Epithelial cell of esophagus (primary cell): Measurements from ENCODE around the gene WDR82.

ENCODE experiments used
- DNase-seq: peaks from one replicate; pipeline ENCODE4 v3.0.0; 2010; ENCODE audit warnings: low read depth
- H3K4me3 ChIP-seq: 2 replicates; pipeline ENCODE4 v1.5.1; 2011; ENCODE audit warnings: mild to moderate bottlenecking, low read length, control low read depth
- CTCF ChIP-seq: IDR thresholded peaks from 2 replicates; pipeline ENCODE4 v1.5.1; 2011; ENCODE audit warnings: low read depth, mild to moderate bottlenecking, low read length, control low read depth, inconsistent platforms; ENCODE audit not compliant: insufficient read depth; ENCODE audit errors: missing control alignments

WDR82 gene

GRCh38 chr3:52253314-52254304 is 24.8 kb downstream of the WDR82 start:
- DNase-seq: peak; percentile 87

GRCh38 chr3:52250122-52250521 is 28.3 kb downstream of the WDR82 start:
- DNase-seq: no peak
- no peak for TF ChIP-seq CTCF
- H3K4me3 ChIP-seq: no peak overlapping the region

More at GRCh38 chr3:52253314-52254304, 24.8 kb downstream of the WDR82 start:
- no peak for TF ChIP-seq CTCF
- H3K4me3 ChIP-seq: no peak overlapping the region

GRCh38 chr3:52249683-52250082 is 28.8 kb downstream of the WDR82 start:
- DNase-seq: no peak
- no peak for TF ChIP-seq CTCF
- H3K4me3 ChIP-seq: no peak overlapping the region

GRCh38 chr3:52248816-52249547 is 29.5 kb downstream of the WDR82 start:
- H3K4me3 ChIP-seq: no peak overlapping the region
- TF ChIP-seq CTCF: no peak
- no peak for DNase-seq

- no peak for TF ChIP-seq CTCF
- no peak overlapping the region for H3K4me3 ChIP-seq
- no peak for DNase-seq
Observed at GRCh38 chr3:52248165-52248541, 30.3 kb downstream of the WDR82 start.

- DNase-seq: no peak
- TF ChIP-seq CTCF: no peak
- H3K4me3 ChIP-seq: no peak overlapping the region
Observed at GRCh38 chr3:52247409-52248164, 30.9 kb downstream of the WDR82 start.
